GM21825 (cell line): ENCODE measurements around the gene ATOSB.

Experiments
- ATAC-seq: cut with Tn5 transposase; IDR thresholded peaks from one replicate; pipeline ENCODE4 v1.9.1; 2021; ENCODE audit warnings: mild to moderate bottlenecking, moderate library complexity; ENCODE audit not compliant: unreplicated experiment

The ATOSB gene

GRCh38 chr9:35114113-35114839 lies 1.4 kb downstream of the ATOSB start:
- ATAC-seq = no peak

- no peak for ATAC-seq
Measured at GRCh38 chr9:35112257-35113020, 3.2 kb downstream of the ATOSB start.

GRCh38 chr9:35111001-35111933 lies 4.4 kb downstream of the ATOSB start:
- ATAC-seq = peak; percentile 68

- no peak for ATAC-seq
Measured at GRCh38 chr9:35110327-35110761, 5.3 kb downstream of the ATOSB start.

- ATAC-seq = no peak
Measured at GRCh38 chr9:35108946-35109575, 6.6 kb downstream of the ATOSB start.

GRCh38 chr9:35108461-35108860 lies 7.2 kb downstream of the ATOSB start:
- ATAC-seq = no peak

- no peak for ATAC-seq
Measured at GRCh38 chr9:35107297-35108290, 8.1 kb downstream of the ATOSB start.

GRCh38 chr9:35106343-35106730 lies 9.3 kb downstream of the ATOSB start:
- no peak for ATAC-seq

GRCh38 chr9:35105571-35106342 lies 9.9 kb downstream of the ATOSB start:
- ATAC-seq = no peak

- no peak for ATAC-seq
Measured at GRCh38 chr9:35105126-35105525, 10.5 kb downstream of the ATOSB start.

GRCh38 chr9:35104586-35104985 lies 11.1 kb downstream of the ATOSB start:
- no peak for ATAC-seq

- ATAC-seq = no peak
Measured at GRCh38 chr9:35103660-35104191, 11.9 kb downstream of the ATOSB start.

- peak; percentile 91 for ATAC-seq
Measured at GRCh38 chr9:35102769-35103659, 12.6 kb downstream of the ATOSB start, which contains the start of gene STOML2. Gene STOML2 (minus strand): TSS chr9:35103131. CDS start chr9:35103094, 37 bp downstream.

GRCh38 chr9:35102465-35102768 lies 13.2 kb downstream of the ATOSB start:
- ATAC-seq = peak; percentile 14

- ATAC-seq = no peak
Measured at GRCh38 chr9:35097573-35097972, 18.1 kb downstream of the ATOSB start.

- ATAC-seq = peak; percentile 86
Measured at GRCh38 chr9:35096035-35096849, 19.4 kb downstream of the ATOSB start, which contains the start of gene PIGO. Gene PIGO (minus strand): TSS chr9:35096591. CDS start chr9:35095565, 1,026 bp downstream.

GRCh38 chr9:35091536-35091935 lies 24.1 kb downstream of the ATOSB start:
- ATAC-seq = no peak
